H1 (cell line): ENCODE results near the gene CD81. TPM values are rescaled to one million over a fixed set of nuclear protein-coding genes. Genes with fewer than 3 reads are reported as not detected.

Experiments used
- CTCF ChIA-PET: fragments of 300-600 bp; sonication (Branson Sonifier 250); formaldehyde crosslinking; loops from one replicate; lab custom pipeline; 2021; ENCODE audit not compliant: partially characterized antibody; lab: Charles Lee
- POLR2A ChIA-PET: fragments of 300-600 bp; sonication (Branson Sonifier 250); formaldehyde crosslinking; loops from one replicate; lab custom pipeline; 2021; ENCODE audit warnings: inconsistent platforms; ENCODE audit not compliant: partially characterized antibody; lab: Charles Lee
- DNase-seq, 2 experiments: peaks; one replicate each; pipeline versions ENCODE4 v3.0.0 to v3.0.0-alpha.2; 2010 to 2022; ENCODE audit warnings: low spot score in 2 of 2, low read depth in 1 of 2, mixed read lengths in 1 of 2
- FAIRE-seq: peaks from 2 replicates; lab custom pipeline; 2011; peaks lifted over from hg19 to GRCh38; lab: Jason Lieb, UNC
- H2AFZ ChIP-seq: 2 replicates; pipeline ENCODE4 v1.8.1; 2012; ENCODE audit warnings: low read length, inconsistent platforms
- H2AK5ac ChIP-seq: 2 replicates; pipeline ENCODE4 v1.6.1; 2013; ENCODE audit warnings: low read depth, low read length
- H2BK120ac ChIP-seq: replicated peaks from 2 replicates; pipeline ENCODE3; 2013; ENCODE audit warnings: low read depth, low read length, inconsistent platforms
- H2BK12ac ChIP-seq: 2 replicates; pipeline ENCODE4 v1.6.1; 2013; ENCODE audit warnings: low read depth, low read length
- H2BK15ac ChIP-seq: 2 replicates; pipeline ENCODE4 v1.6.1; 2013; ENCODE audit warnings: low read length
- H2BK20ac ChIP-seq: 2 replicates; pipeline ENCODE4 v1.6.1; 2013; ENCODE audit warnings: low read length
- H2BK5ac ChIP-seq: 2 replicates; pipeline ENCODE4 v1.6.1; 2013; ENCODE audit warnings: low read depth, low read length
- H3K14ac ChIP-seq: 2 replicates; pipeline ENCODE4 v1.6.1; 2013; ENCODE audit warnings: inconsistent platforms; ENCODE audit not compliant: insufficient read length
- H3K18ac ChIP-seq: 2 replicates; pipeline ENCODE4 v1.6.1; 2013; ENCODE audit warnings: low read length; ENCODE audit errors: extremely low read depth
- H3K23ac ChIP-seq: 2 replicates; pipeline ENCODE4 v1.6.1; 2013; ENCODE audit warnings: inconsistent platforms; ENCODE audit not compliant: insufficient read length
- H3K23me2 ChIP-seq: 2 replicates; pipeline ENCODE4 v1.6.1; 2013; ENCODE audit warnings: low read depth, low read length
- H3K27ac ChIP-seq: 2 replicates; pipeline ENCODE4 v1.6.1; 2011; ENCODE audit warnings: low read depth, low read length, inconsistent platforms
- H3K27me3 ChIP-seq, 4 experiments: replicated peaks in 1 of 4; 1 replicate in 1 of 4; 2 replicates in 3 of 4; pipeline versions ENCODE4 v1.6.1 to v1.8.1; 2011 to 2013; ENCODE audit warnings: low read length in 3 of 4, mild to moderate bottlenecking in 3 of 4, inconsistent platforms in 2 of 4, mixed read lengths in 2 of 4, moderate library complexity in 1 of 4; ENCODE audit not compliant: control insufficient read depth in 3 of 4, insufficient read depth in 3 of 4; ENCODE audit errors: extremely low read depth in 1 of 4
- H3K36me3 ChIP-seq, 4 experiments: 2 replicates each; pipeline versions ENCODE4 v1.6.1 to v1.8.1; 2011 to 2013; ENCODE audit warnings: mild to moderate bottlenecking in 4 of 4, low read length in 3 of 4, moderate library complexity in 2 of 4, control low read depth in 1 of 4, inconsistent platforms in 1 of 4; ENCODE audit not compliant: insufficient read depth in 4 of 4, control insufficient read depth in 2 of 4
- H3K4ac ChIP-seq: replicated peaks from 2 replicates; pipeline ENCODE3; 2013; ENCODE audit warnings: low read length, low read depth, mixed read lengths, inconsistent platforms; ENCODE audit not compliant: insufficient read length
- H3K4me1 ChIP-seq, 4 experiments: replicated peaks in 1 of 4; 1 replicate in 1 of 4; 2 replicates in 3 of 4; pipeline versions ENCODE4 v1.6.1 to v1.8.1; 2011 to 2013; ENCODE audit warnings: low read length in 3 of 4, inconsistent platforms in 2 of 4, mixed read lengths in 1 of 4; ENCODE audit not compliant: insufficient read depth in 4 of 4, control insufficient read depth in 3 of 4
- H3K4me2 ChIP-seq, 2 experiments: 2 replicates each; pipeline versions ENCODE4 v1.6.1 to v1.8.1; 2011 to 2013; ENCODE audit warnings: low read depth in 2 of 2, low read length in 2 of 2, control low read depth in 1 of 2, inconsistent platforms in 1 of 2, mild to moderate bottlenecking in 1 of 2; ENCODE audit not compliant: insufficient read depth in 1 of 2
- H3K4me3 ChIP-seq, 4 experiments: fragments of 200-600, 300-600 bp in 1 of 4; sonication (generic), shearing (Covaris generic), sonication (Bioruptor Twin) in 1 of 4; 2 replicates each; pipeline versions ENCODE4 v1.5.1 to v1.8.1; 2011 to 2016; ENCODE audit warnings: low read length in 4 of 4, low read depth in 3 of 4, control low read depth in 2 of 4, inconsistent platforms in 2 of 4, mild to moderate bottlenecking in 2 of 4, mixed read lengths in 1 of 4, moderate library complexity in 1 of 4; ENCODE audit not compliant: insufficient read depth in 2 of 4; ENCODE audit errors: extremely low read depth in 1 of 4
- H3K56ac ChIP-seq: replicated peaks from 2 replicates; pipeline ENCODE3; 2013; ENCODE audit warnings: low read depth, mild to moderate bottlenecking, mixed read lengths, low read length, inconsistent platforms; ENCODE audit not compliant: insufficient read length
- H3K79me1 ChIP-seq: 2 replicates; pipeline ENCODE4 v1.6.1; 2013; ENCODE audit warnings: low read depth, low read length, control low read depth
- H3K79me2 ChIP-seq, 2 experiments: 2 replicates each; pipeline versions ENCODE4 v1.6.1 to v1.8.1; 2012 to 2013; ENCODE audit warnings: low read length in 2 of 2, mild to moderate bottlenecking in 2 of 2, inconsistent platforms in 1 of 2; ENCODE audit not compliant: insufficient read depth in 2 of 2, control insufficient read depth in 1 of 2
- H3K9ac ChIP-seq, 4 experiments: replicated peaks in 1 of 4; 1 replicate in 1 of 4; 2 replicates in 3 of 4; pipeline versions ENCODE4 v1.6.1 to v1.8.1; 2011 to 2013; ENCODE audit warnings: low read depth in 3 of 4, low read length in 3 of 4, control low read depth in 2 of 4, mild to moderate bottlenecking in 2 of 4, moderate library complexity in 2 of 4, inconsistent platforms in 1 of 4; ENCODE audit errors: extremely low read depth in 1 of 4
- H3K9me3 ChIP-seq, 2 experiments: 2 replicates each; pipeline versions ENCODE4 v1.6.1 to v1.8.1; 2012 to 2013; ENCODE audit warnings: mild to moderate bottlenecking in 2 of 2, moderate library complexity in 2 of 2, control low read depth in 1 of 2, inconsistent platforms in 1 of 2, low read depth in 1 of 2, low read length in 1 of 2, mixed read lengths in 1 of 2; ENCODE audit not compliant: insufficient read depth in 2 of 2
- H4K20me1 ChIP-seq, 2 experiments: replicated peaks in 1 of 2; 2 replicates each; pipeline versions ENCODE3 to v1.8.1; 2011 to 2013; ENCODE audit warnings: inconsistent platforms in 2 of 2, low read length in 2 of 2, mild to moderate bottlenecking in 1 of 2; ENCODE audit not compliant: insufficient read depth in 2 of 2, control insufficient read depth in 1 of 2
- H4K5ac ChIP-seq: 2 replicates; pipeline ENCODE4 v1.6.1; 2013; ENCODE audit warnings: low read length, low read depth, mixed read lengths, inconsistent platforms; ENCODE audit not compliant: insufficient read length
- H4K8ac ChIP-seq: 2 replicates; pipeline ENCODE4 v1.8.0; 2013; ENCODE audit warnings: mild to moderate bottlenecking, moderate library complexity, low read length, inconsistent platforms; ENCODE audit not compliant: insufficient read depth; ENCODE audit errors: extremely low read depth
- H4K91ac ChIP-seq: replicated peaks from 2 replicates; pipeline ENCODE3; 2013; ENCODE audit warnings: low read length, mixed read lengths, inconsistent platforms; ENCODE audit not compliant: insufficient read length
- CBX5 ChIP-seq: fragments of 300-800, 300-1000 bp; sonication (generic); IDR thresholded peaks from 2 replicates; pipeline ENCODE4 v1.7.1; 2016; ENCODE audit warnings: antibody characterized with exemption, low read length, low read depth
- CBX8 ChIP-seq: fragments of 300-800, 300-1000 bp; sonication (generic); IDR thresholded peaks from 2 replicates; pipeline ENCODE4 v1.7.1; 2016; ENCODE audit warnings: low read depth, low read length, borderline replicate concordance
- CHD1 ChIP-seq: IDR thresholded peaks from 2 replicates; pipeline ENCODE4 v1.6.1; 2012; ENCODE audit warnings: low read depth, low read length, improper control_type of control experiment
- EP300 ChIP-seq, 2 experiments: IDR thresholded peaks; 1 replicate in 1 of 2; 2 replicates in 1 of 2; pipeline ENCODE4 v1.6.1; 2011 to 2012; ENCODE audit warnings: low read depth in 2 of 2, low read length in 2 of 2, mild to moderate bottlenecking in 2 of 2, borderline replicate concordance in 1 of 2, inconsistent platforms in 1 of 2, moderate library complexity in 1 of 2
- FOSL1 ChIP-seq: IDR thresholded peaks from 2 replicates; pipeline ENCODE4 v1.6.1; 2011; ENCODE audit warnings: mild to moderate bottlenecking, low read depth, low read length, moderate library complexity; ENCODE audit not compliant: insufficient read depth
- TAF1 ChIP-seq: IDR thresholded peaks from 2 replicates; pipeline ENCODE4 v1.6.1; 2011; ENCODE audit warnings: mild to moderate bottlenecking, low read depth, low read length
- TBP ChIP-seq: IDR thresholded peaks from 2 replicates; pipeline ENCODE4 v1.6.1; 2011; ENCODE audit warnings: low read depth, low read length, improper control_type of control experiment
- WGBS, 2 experiments: shearing (Covaris generic) in 1 of 2; methylation state at CpG; one replicate each; pipeline versions ENCODE4 v1.1.6 to v1.1.7; 2013 to 2015; ENCODE audit warnings: low lambda C conversion rate in 2 of 2, mixed read lengths in 2 of 2, inconsistent platforms in 1 of 2, low coverage in 1 of 2, missing lambda C conversion rate in 1 of 2; ENCODE audit not compliant: insufficient replicate concordance in 2 of 2, insufficient coverage in 1 of 2, insufficient read length in 1 of 2; ENCODE audit errors: extremely low coverage in 1 of 2, missing lambda C conversion rate in 1 of 2; 5-methylcytosine and 5-hydroxymethylcytosine counted together
- polyA plus RNA-seq, 7 experiments: library from polyadenylated mRNA; depleted of rRNA in 3 of 7; stranded (reverse) in 5 of 7; unstranded in 2 of 7; fragments of >200 nt in 5 of 7; fragments of 200-250 nt in 2 of 7; gene quantifications; 1 replicate in 5 of 7; 2 replicates in 1 of 7; 4 replicates in 1 of 7; pipeline versions ENCODE4 v1.2.1 to v1.2.3, GENCODE V29; 2011 to 2013; ENCODE audit warnings: missing spikeins in 2 of 7, mixed read lengths in 2 of 7
- total RNA-seq: library from RNA; stranded (reverse); fragmentation: NEBNext Ultra II Directional; extraction: Animal tissue kit (Norgen Biotek cat#: 25700); gene quantifications from 2 replicates; pipeline ENCODE4 v1.2.1, GENCODE V29; 2021

The CD81 gene
- total and polyA plus RNA-seq, 2 of the 8 experiments (the other 6 are each of a cell fraction or from before 2014, with no cell fraction given), result 238 to 309 TPM

GRCh38 chr11:2388431-2389376 lies 11.6 kb downstream of the CD81 start:
- Histone ChIP-seq H3K23ac (no peak overlapping the region), H3K36me3 (peaks cover 0 to 6% (median 0%) of the 10 kb centered on the region in 4 experiments; a peak in 2 of 8 replicates), H4K5ac (no peak overlapping the region), H4K20me1 (peaks cover 34 to 56% of the 10 kb centered on the region in 2 experiments), H4K8ac (peak overlapping the region; percentile 80), H2BK5ac (peak overlapping the region; percentile 49; the same call in 1 of the 2 replicates), H3K27ac (no peak overlapping the region), H3K18ac (no peak overlapping the region), H3K79me2 (peaks cover 19 to 58% of the 10 kb centered on the region in 2 experiments; a peak in 3 of 4 replicates), H2AFZ (no peak overlapping the region), H3K9me3 (no peaks in the 10 kb centered on the region), H4K91ac (no peak overlapping the region), H3K4ac (no peak overlapping the region), H3K4me1 (peaks cover 0 to 16% (median 12%) of the 10 kb centered on the region in 4 experiments; a peak in 5 of 7 replicates)
- CTCF ChIA-PET, result interaction anchor here (0.7 to 7.5 kb wide), 10 partner anchors 11 to 196 kb away, joined by 3 to 43 read pairs (median 4); partner anchors contain the start of gene TSSC4
- POLR2A ChIA-PET, result interaction anchor here (1.0 to 3.5 kb wide), 3 partner anchors 11 to 12 kb away, joined by 3 to 34 read pairs (median 8); partner anchors contain the start of genes CD81 and TSSC4
- WGBS, 2 experiments, result 80% methylated on average over 10 of the region's 15 CpGs; no CpG with 5 or more reads in 1 of the 2 experiments
- TF ChIP-seq TBP (no peak), CHD1 (no peak), TAF1 (no peak), CBX5 (no peak), FOSL1 (no peak), CBX8 (no peak), EP300 (IDR thresholded peaks at IDR 0.05; ENCODE audit: borderline replicate concordance in 1 of 2, low read depth in 2 of 2, low read length in 2 of 2) (no peak)
- TF ChIP-seq, all 59 proteins: peak for 0
- Histone ChIP-seq H3K27me3 (no peaks in the 10 kb centered on the region), H3K14ac (no peak overlapping the region), H2BK15ac (no peak overlapping the region), H2BK20ac (no peak overlapping the region), H2AK5ac (no peak overlapping the region), H3K4me2 (no peak overlapping the region), H3K4me3 (no peak overlapping the region), H3K56ac (no peak overlapping the region), H3K9ac (no peak overlapping the region), H2BK120ac (no peak overlapping the region), H3K79me1 (peaks cover 33% of the 10 kb centered on the region), H2BK12ac (no peak overlapping the region), H3K23me2 (no peaks in the 10 kb centered on the region)
- DNase-seq (no peak), FAIRE-seq (no peak)
